ENCODE data around the gene PCDHA5. TPM values are rescaled to one million over a fixed set of nuclear protein-coding genes. Genes with fewer than 3 reads are reported as not detected.
"Not testable (repeated sequence)": the region's sequence is repeated elsewhere in the genome, so short reads cannot be mapped to it uniquely, and the experiment has no call there.

Gene PCDHA5
- total RNA-seq: not detected

DNA sequence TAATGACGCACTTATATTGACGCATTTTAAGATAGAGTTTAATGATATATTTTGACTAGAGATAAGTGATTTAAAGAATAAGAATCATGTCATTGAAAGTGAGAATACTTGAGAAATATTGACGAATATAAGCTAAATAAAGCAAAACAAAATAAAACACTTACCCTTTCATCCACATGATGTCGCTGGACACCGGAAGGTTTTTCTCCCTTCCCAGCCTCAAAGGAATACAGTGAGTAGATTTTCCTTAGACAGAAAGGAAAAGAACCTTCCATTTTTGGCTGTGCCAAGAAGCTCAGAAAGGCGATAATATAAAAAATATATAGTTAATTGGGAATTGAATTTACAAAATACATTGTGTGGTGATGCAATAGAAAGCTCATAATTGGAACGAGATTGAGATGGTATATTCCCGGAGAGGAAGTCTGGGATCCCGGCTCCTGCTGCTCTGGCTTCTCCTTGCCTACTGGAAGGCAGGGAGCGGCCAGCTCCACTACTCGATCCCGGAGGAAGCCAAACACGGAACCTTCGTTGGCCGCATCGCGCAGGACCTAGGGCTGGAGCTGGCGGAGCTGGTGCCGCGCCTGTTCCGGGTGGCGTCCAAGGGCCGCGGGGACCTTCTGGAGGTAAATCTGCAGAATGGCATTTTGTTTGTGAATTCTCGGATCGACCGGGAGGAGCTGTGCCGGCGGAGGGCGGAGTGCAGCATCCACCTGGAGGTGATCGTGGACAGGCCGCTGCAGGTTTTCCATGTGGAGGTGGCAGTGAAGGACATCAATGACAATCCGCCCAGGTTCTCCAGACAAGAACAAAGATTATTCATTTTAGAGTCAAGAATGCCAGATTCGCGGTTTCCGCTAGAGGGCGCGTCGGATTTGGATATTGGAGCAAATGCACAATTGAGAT lies at the start of gene PCDHA5:
Gene PCDHA5, plus strand, starts transcription at position 239 of the 906 bp plus-strand sequence.
- ATAC-seq (no peak), DNase-seq (ENCODE audit: low spot score) (no peak)

DNA sequence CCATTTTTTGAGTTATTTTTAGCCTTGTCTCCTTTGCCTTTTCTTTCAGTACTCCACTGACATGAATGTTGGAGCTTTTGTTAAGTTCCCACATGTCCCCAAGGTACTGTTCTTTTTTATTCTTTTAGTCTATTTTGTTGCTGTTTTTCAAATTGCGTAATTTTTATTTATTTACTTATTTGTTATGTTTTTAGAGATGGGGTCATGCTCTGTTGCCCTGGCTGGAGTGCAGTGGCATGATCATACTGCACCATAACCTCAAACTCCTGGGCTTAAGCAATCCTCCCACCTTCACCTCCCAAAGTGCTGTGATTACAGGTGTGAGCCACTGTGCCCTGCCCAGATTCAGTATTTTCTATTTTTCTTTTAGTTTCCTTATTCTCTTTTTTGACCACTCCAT lies 40.9 kb upstream of the PCDHA5 start:
- ATAC-seq (no peak), DNase-seq (ENCODE audit: low spot score) (no peak)

DNA sequence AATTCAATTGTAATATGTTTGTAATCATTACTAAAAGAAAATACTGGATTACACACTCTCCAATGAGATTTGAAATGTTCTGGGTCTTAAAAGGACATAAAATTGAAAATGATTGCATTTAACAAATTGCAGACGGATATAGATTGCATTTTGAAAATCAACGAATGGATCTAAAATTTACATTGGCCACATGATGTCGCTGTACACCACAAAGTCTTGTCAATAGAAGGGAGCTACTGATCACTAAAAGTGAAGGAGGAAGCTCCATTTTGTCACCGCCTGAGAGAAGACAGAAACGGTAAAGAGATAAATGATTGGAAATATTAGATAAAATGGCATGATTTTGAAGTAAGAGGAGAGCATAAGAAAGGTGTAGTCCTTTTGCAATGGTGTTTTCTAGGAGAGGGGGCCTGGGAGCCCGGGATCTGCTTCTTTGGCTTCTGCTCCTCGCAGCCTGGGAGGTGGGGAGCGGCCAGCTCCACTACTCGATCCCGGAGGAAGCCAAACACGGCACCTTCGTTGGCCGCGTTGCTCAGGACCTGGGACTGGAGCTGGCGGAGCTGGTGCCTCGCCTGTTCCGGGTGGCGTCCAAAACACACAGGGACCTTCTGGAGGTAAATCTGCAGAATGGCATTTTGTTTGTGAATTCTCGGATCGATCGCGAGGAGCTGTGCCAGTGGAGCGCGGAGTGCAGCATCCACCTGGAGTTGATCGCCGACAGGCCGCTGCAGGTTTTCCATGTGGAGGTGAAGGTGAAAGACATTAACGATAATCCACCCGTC lies 35.3 kb upstream of the PCDHA5 start, which contains the start of gene PCDHA1:
Gene PCDHA1, plus strand, starts transcription at position 236 of the 782 bp plus-strand sequence.
- DNase-seq (ENCODE audit: low spot score) (no peak), ATAC-seq (no peak)

DNA sequence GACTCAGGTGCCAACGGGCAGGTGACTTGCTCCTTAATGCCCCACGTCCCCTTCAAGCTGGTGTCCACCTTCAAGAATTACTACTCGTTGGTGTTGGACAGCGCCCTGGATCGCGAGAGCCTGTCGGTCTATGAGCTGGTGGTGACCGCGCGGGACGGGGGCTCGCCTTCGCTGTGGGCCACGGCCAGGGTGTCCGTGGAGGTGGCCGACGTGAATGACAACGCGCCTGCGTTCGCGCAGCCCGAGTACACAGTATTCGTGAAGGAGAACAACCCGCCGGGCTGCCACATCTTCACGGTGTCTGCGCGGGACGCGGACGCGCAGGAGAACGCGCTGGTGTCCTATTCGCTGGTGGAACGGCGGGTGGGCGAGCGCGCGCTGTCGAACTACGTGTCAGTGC lies 34.0 kb upstream of the PCDHA5 start:
- not testable (repeated sequence) for ATAC-seq; DNase-seq (ENCODE audit: low spot score)

DNA sequence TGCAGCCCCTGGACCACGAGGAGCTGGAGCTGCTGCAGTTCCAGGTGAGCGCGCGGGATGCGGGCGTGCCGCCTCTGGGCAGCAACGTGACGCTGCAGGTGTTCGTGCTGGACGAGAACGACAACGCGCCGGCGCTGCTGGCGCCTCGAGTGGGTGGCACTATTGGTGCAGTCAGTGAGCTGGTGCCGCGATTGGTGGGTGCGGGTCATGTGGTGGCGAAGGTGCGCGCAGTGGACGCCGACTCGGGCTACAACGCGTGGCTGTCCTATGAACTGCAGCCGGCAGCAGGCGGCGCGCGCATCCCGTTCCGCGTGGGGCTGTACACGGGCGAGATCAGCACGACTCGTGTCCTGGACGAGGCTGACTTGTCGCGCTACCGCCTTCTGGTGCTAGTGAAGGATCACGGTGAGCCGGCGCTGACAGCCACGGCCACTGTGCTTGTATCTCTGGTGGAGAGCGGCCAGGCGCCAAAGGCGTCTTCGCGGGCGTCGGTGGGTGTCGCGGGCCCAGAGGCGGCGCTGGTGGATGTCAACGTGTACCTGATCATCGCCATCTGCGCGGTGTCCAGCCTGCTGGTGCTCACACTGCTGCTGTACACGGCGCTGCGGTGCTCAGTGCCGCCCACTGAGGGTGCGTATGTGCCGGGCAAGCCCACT lies 33.4 kb upstream of the PCDHA5 start:
- ATAC-seq; DNase-seq (ENCODE audit: low spot score): not testable (repeated sequence)

DNA sequence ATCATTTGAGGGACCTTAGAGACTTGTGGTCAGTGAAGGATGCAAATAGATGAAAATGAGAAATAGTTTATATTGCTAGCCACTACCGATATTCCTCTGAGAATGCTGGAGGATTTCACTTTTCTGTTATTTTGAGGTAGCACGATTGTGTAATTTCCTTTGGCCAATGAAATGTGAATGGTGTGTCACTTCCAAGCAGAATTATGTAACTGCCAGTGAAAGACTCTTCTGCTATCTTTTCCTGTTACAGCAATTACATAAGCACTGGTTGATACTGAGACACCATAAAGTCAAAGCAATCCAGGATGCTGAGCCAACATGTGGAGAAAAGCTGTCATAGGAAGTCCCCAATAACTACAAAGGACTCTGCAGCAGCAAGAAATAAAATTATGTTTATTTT lies 30.3 kb upstream of the PCDHA5 start:
- DNase-seq (ENCODE audit: low spot score) (no peak), ATAC-seq (no peak)

DNA sequence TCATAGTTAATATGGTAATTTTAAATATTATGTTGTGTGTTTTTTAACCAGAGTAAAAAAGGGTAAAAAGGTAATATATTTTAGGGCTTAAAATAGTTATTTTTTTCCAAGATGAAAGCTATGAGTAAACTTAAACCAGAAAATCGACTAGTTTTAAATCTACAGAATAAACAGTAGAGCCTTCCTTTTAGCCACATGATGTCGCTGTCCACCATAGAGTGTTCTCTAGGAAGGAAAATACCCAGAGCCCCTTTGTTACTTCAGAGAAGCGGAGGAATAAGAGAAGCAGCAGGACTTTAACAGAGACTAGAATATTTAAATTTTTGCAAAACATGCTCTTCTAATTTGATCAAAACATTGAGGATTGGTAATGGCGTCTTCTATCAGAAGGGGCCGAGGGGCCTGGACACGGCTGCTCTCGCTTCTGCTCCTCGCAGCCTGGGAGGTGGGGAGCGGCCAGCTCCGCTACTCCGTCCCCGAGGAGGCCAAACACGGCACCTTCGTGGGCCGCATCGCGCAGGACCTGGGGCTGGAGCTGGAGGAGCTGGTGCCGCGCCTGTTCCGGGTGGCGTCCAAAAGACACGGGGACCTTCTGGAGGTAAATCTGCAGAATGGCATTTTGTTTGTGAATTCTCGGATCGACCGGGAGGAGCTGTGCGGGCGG lies 26.7 kb upstream of the PCDHA5 start, which contains the start of gene PCDHA2:
Gene PCDHA2, plus strand, starts transcription at position 258 of the 664 bp plus-strand sequence.
- ATAC-seq (no peak), DNase-seq (ENCODE audit: low spot score) (no peak)

DNA sequence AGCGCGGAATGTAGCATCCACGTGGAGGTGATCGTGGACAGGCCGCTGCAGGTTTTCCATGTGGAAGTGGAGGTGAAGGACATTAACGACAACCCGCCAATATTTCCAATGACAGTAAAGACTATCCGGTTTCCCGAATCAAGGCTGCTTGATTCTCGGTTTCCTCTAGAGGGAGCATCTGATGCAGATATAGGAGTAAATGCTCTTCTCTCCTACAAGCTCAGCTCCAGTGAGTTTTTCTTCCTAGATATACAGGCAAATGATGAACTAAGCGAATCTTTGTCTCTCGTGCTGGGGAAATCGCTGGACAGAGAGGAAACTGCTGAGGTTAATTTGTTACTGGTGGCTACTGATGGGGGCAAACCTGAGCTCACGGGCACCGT lies 26.2 kb upstream of the PCDHA5 start:
- DNase-seq (ENCODE audit: low spot score) (no peak), ATAC-seq (no peak)

DNA sequence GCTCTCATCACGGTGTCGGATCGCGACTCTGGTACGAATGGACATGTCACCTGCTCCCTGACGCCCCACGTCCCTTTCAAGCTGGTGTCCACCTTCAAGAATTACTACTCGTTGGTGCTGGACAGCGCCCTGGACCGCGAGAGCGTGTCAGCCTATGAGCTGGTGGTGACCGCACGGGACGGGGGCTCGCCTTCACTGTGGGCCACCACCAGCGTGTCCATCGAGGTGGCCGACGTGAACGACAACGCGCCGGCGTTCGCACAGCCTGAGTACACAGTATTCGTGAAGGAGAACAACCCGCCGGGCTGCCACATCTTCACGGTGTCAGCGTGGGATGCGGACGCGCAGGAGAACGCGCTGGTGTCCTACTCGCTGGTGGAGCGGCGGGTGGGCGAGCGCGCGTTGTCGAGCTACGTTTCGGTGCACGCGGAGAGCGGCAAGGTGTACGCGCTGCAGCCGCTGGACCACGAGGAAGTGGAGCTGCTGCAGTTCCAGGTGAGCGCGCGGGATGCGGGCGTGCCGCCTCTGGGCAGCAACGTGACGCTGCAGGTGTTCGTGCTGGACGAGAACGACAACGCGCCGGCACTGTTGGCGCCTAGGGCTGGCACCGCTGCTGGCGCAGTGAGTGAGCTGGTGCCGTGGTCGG lies 25.2 kb upstream of the PCDHA5 start:
- not testable (repeated sequence) for ATAC-seq; DNase-seq (ENCODE audit: low spot score)

DNA sequence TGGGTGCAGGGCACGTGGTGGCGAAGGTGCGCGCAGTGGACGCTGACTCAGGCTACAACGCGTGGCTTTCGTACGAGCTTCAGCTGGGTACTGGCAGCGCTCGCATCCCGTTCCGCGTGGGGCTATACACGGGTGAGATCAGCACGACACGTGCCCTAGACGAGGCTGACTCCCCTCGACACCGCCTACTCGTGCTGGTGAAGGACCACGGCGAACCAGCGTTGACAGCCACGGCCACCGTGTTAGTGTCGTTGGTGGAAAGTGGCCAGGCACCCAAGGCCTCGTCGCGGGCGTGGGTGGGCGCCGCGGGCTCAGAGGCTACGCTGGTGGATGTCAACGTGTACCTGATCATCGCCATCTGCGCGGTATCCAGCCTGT lies 24.7 kb upstream of the PCDHA5 start:
- DNase-seq (ENCODE audit: low spot score): no peak
- ATAC-seq: no peak

DNA sequence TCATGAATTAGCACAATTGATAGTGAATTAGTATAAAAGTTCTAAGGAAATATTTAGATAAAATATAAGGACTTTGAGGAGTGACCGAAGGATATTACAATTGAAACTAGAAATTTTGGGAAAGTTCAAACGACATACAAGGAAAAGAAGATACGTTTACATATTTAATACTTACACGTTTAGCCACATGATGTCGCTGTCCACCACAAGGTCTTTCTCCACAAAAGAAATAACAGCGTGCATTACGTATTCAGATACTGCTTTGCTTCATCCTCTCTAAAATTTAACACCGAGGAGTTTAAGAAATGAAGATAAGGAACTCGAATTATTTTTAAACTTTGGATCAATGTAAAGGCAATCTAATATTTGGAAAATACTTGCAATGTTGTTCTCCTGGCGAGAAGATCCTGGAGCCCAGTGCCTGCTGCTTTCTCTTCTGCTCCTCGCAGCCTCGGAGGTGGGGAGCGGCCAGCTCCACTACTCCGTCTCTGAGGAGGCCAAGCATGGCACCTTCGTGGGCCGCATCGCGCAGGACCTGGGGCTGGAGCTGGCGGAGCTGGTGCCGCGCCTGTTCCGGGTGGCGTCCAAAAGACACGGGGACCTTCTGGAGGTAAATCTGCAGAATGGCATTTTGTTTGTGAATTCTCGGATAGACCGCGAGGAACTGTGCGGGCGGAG lies 20.5 kb upstream of the PCDHA5 start, which contains the start of gene PCDHA3:
Gene PCDHA3, plus strand, starts transcription at position 242 of the 678 bp plus-strand sequence.
- no peak for DNase-seq (ENCODE audit: low spot score)
- no peak for ATAC-seq

DNA sequence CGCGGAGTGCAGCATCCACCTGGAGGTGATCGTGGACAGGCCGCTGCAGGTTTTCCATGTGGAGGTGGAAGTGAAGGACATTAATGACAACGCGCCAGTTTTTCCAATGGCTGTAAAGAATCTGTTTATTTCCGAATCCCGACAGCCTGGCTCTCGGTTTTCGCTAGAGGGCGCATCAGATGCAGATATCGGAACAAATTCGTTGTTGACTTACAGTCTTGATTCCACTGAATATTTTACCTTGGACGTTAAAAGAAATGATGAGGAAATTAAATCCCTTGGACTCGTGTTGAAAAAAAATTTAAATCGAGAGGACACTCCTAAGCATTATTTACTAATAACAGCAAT lies 19.9 kb upstream of the PCDHA5 start:
- DNase-seq (ENCODE audit: low spot score): no peak
- no peak for ATAC-seq

DNA sequence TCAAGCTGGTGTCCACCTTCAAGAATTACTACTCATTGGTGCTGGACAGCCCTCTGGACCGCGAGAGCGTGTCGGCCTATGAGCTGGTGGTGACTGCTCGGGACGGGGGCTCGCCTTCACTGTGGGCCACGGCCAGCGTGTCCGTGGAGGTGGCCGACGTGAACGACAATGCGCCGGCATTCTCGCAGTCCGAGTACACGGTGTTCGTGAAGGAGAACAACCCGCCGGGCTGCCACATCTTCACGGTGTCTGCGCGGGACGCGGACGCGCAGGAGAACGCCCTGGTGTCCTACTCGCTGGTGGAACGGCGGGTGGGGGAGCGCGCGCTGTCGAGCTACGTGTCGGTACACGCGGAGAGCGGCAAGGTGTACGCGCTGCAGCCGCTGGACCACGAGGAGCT lies 19.0 kb upstream of the PCDHA5 start:
- DNase-seq (ENCODE audit: low spot score); ATAC-seq: not testable (repeated sequence)

DNA sequence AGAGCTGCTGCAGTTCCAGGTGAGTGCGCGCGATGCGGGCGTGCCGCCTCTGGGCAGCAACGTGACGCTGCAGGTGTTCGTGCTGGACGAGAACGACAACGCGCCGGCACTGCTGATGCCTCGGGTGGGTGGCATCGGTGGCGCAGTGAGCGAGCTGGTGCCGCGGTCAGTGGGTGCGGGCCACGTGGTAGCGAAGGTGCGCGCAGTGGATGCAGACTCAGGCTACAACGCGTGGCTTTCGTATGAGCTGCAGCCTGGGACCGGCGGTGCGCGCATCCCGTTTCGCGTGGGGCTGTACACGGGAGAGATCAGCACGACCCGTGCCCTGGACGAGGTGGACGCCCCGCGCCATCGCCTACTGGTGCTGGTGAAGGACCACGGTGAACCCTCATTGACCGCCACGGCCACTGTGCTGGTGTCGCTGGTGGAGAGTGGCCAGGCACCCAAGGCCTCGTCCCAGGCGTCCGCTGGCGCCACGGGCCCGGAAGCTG lies 18.6 kb upstream of the PCDHA5 start:
- DNase-seq (ENCODE audit: low spot score) (no peak), ATAC-seq (no peak)

DNA sequence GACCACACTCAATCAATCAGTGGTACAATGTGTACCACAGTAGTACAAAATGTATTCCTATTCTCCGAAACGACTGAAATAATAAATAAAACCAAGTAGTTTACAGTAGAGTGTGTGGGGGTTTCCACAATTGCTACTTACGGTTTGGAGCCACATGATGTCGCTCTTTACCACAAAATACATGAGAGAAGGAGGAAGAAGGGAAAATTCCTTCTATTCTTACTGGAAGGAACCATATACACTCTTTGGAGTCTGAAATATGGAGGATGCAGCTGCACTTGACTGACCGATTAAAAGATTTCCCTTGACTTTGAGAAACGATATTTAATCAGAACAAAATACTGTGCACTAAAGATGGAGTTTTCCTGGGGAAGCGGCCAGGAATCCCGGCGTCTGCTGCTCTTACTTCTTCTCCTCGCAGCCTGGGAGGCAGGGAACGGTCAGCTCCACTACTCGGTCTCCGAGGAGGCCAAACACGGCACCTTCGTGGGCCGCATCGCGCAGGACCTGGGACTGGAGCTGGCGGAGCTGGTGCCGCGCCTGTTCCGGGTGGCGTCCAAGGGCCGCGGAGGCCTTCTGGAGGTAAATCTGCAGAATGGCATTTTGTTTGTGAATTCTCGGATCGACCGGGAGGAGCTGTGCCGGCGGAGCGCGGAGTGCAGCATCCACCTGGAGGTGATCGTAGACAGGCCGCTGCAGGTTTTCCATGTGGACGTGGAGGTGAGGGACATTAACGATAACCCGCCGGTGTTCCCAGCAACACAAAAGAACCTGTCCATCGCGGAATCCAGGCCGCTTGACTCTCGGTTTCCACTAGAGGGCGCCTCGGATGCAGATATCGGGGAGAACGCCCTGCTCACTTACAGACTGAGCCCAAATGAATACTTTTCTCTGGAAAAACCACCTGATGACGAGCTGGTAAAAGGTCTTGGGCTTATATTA lies 14.3 kb upstream of the PCDHA5 start, which contains the start of gene PCDHA4:
Gene PCDHA4, plus strand, starts transcription at position 235 of the 942 bp plus-strand sequence.
- DNase-seq (ENCODE audit: low spot score) (no peak), ATAC-seq (no peak)

DNA sequence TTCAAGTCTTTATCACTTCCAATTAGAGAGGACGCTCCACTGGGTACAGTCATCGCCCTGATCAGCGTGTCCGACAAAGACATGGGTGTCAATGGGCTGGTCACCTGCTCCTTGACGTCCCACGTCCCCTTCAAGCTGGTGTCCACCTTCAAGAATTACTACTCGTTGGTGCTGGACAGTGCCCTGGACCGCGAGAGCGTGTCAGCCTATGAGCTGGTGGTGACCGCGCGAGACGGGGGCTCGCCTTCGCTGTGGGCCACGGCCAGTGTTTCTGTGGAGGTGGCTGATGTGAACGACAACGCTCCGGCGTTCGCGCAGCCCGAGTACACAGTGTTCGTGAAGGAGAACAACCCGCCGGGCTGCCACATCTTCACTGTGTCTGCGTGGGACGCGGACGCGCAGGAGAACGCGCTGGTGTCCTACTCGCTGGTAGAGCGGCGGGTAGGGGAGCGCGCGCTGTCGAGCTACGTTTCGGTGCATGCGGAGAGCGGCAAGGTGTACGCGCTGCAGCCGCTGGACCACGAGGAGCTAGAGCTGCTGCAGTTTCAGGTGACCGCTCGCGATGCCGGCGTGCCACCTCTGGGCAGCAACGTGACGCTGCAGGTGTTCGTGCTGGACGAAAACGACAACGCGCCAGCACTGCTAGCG lies 13.0 kb upstream of the PCDHA5 start:
- ATAC-seq; DNase-seq (ENCODE audit: low spot score): not testable (repeated sequence)

DNA sequence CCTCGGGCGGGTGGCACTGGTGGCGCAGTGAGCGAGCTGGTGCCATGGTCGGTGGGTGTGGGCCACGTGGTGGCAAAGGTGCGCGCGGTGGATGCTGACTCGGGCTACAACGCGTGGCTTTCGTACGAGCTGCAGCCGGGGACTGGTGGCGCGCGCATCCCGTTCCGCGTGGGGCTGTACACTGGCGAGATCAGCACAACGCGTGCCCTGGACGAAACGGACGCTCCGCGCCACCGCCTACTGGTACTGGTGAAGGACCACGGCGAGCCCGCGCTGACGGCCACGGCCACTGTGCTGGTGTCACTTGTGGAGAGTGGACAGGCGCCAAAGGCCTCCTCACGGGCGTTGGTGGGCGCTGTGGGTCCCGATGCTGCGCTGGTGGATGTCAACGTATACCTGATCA lies 12.5 kb upstream of the PCDHA5 start:
- no peak for ATAC-seq
- DNase-seq (ENCODE audit: low spot score): no peak

DNA sequence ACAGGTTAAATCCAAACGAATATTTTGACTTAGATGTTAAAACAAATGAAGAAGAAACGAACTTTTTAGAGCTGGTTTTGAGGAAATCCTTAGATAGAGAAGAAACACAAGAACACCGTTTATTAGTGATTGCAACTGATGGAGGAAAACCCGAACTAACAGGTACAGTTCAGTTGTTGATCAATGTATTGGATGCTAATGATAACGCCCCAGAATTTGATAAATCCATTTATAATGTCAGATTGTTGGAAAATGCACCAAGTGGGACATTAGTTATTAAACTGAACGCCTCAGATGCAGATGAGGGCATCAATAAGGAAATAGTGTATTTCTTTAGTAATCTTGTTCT lies 842 bp downstream of the PCDHA5 start:
- ATAC-seq (no peak), DNase-seq (ENCODE audit: low spot score) (no peak)
